A673 (cell line): ENCODE data around the gene SPRYD3. TPM values are rescaled to one million over a fixed set of nuclear protein-coding genes. Genes with fewer than 3 reads are reported as not detected.
"Not testable (repeated sequence)": the region's sequence is repeated elsewhere in the genome, so short reads cannot be mapped to it uniquely, and the experiment has no call there.

Experiments used
- BruUV-seq: library from RNA; stranded (reverse); fragments of 400-500 nt; replicated peaks from 2 replicates; lab custom pipeline; 2021; lab: Mats Ljungman, UMichigan
- CTCF ChIA-PET: fragments of 300-600 bp; sonication (Branson Sonifier 250); formaldehyde crosslinking; loops from one replicate; lab custom pipeline; 2022; ENCODE audit warnings: antibody characterized with exemption; lab: Charles Lee
- POLR2A ChIA-PET: fragments of 300-600 bp; sonication (Branson Sonifier 250); formaldehyde crosslinking; loops from one replicate; lab custom pipeline; 2022; ENCODE audit warnings: antibody characterized with exemption; ENCODE audit not compliant: low non-redundant PET; lab: Charles Lee
- DNase-seq: peaks from one replicate; pipeline ENCODE4 v3.0.0-alpha.2; 2015; ENCODE audit warnings: low spot score
- H3K27ac ChIP-seq: fragments of 200-600 bp; sonication (generic); 2 replicates; pipeline ENCODE4 v1.5.1; 2016; ENCODE audit warnings: mixed run types, low read depth, mild to moderate bottlenecking, mixed read lengths, antibody characterized with exemption, low read length; ENCODE audit not compliant: poor library complexity, severe bottlenecking
- H3K27me3 ChIP-seq: fragments of 200-600 bp; sonication (generic); replicated peaks from 2 replicates; pipeline ENCODE4 v1.6.1; 2017; ENCODE audit warnings: mixed run types, low read depth, mild to moderate bottlenecking, mixed read lengths, antibody characterized with exemption, low read length; ENCODE audit not compliant: insufficient read depth, poor library complexity
- H3K36me3 ChIP-seq: fragments of 200-600 bp; sonication (generic); 2 replicates; pipeline ENCODE4 v1.6.1; 2016; ENCODE audit warnings: mixed run types, mild to moderate bottlenecking, mixed read lengths, antibody characterized with exemption, low read length; ENCODE audit not compliant: insufficient read depth, poor library complexity, severe bottlenecking
- H3K4me1 ChIP-seq: fragments of 200-600 bp; sonication (generic); 2 replicates; pipeline ENCODE4 v1.6.1; 2017; ENCODE audit warnings: mixed run types, mild to moderate bottlenecking, mixed read lengths, antibody characterized with exemption, low read length; ENCODE audit not compliant: insufficient read depth, poor library complexity, severe bottlenecking
- H3K4me3 ChIP-seq: fragments of 200-600 bp; sonication (generic); 2 replicates; pipeline ENCODE4 v1.5.1; 2016; ENCODE audit warnings: low read depth, mixed run types, mild to moderate bottlenecking, mixed read lengths, low read length; ENCODE audit not compliant: poor library complexity, severe bottlenecking
- H3K9me3 ChIP-seq: fragments of 200-600 bp; sonication (generic); 2 replicates; pipeline ENCODE4 v1.6.1; 2016; ENCODE audit warnings: mixed run types, low read depth, mild to moderate bottlenecking, mixed read lengths, antibody characterized with exemption, low read length; ENCODE audit not compliant: poor library complexity, severe bottlenecking
- CTCF ChIP-seq: fragments of 300-800, 200-600 bp; sonication (generic); conservative IDR thresholded peaks from 2 replicates; pipeline ENCODE4 v1.5.1; 2017; ENCODE audit warnings: low read depth, mild to moderate bottlenecking, antibody characterized with exemption, low read length, moderate library complexity, mixed read lengths
- EZH2 ChIP-seq: fragments of 200-600 bp; sonication (generic); IDR thresholded peaks from 2 replicates; pipeline ENCODE4 v1.6.1; 2017; ENCODE audit warnings: borderline replicate concordance, low read depth, mild to moderate bottlenecking, mixed read lengths, antibody characterized with exemption, low read length; ENCODE audit not compliant: poor library complexity, severe bottlenecking
- intact Hi-C: fragments of 100-400 bp; cut with micrococcal nuclease; formaldehyde crosslinking; loops from one replicate; pipeline ENCODE4 v1.10.0; 2022; ENCODE audit not compliant: unreplicated experiment
- total RNA-seq: library from RNA; stranded (reverse); gene quantifications from 2 replicates; pipeline ENCODE4 v1.2.3, GENCODE V29; 2021

The SPRYD3 gene
- total RNA-seq, 1 experiment from 2014 or later: 19.3 TPM

GRCh38 chr12:53034459-53034858, 44.7 kb downstream of the SPRYD3 start:
- peak overlapping the region; percentile 17 for H3K27ac ChIP-seq
- H3K4me1 ChIP-seq: no peaks in the 10 kb centered on the region
- intact Hi-C loops: no loop called here
- BruUV-seq: no TSS peak
- H3K4me3 ChIP-seq: no peak overlapping the region
- peaks cover 87% of the 10 kb centered on the region for H3K36me3 ChIP-seq
- no peaks in the 10 kb centered on the region for H3K27me3 ChIP-seq
- CTCF ChIA-PET: interaction anchor here (0.6 kb wide), 1 partner anchor 8 kb away, joined by 4 read pairs; no protein-coding TSS in a partner anchor
- TF ChIP-seq EZH2: no peak
- TF ChIP-seq CTCF: no peak
- POLR2A ChIA-PET: no interaction called here
- DNase-seq: no peak
- H3K9me3 ChIP-seq: no peaks in the 10 kb centered on the region

GRCh38 chr12:53033832-53034231, 45.4 kb downstream of the SPRYD3 start:
- DNase-seq, POLR2A ChIA-PET, H3K27me3 ChIP-seq, H3K9me3 ChIP-seq, intact Hi-C loops, H3K4me1 ChIP-seq, CTCF ChIA-PET, BruUV-seq, H3K4me3 ChIP-seq: not testable (repeated sequence)
- Histone ChIP-seq H3K27ac (peak overlapping the region; percentile 17), H3K36me3 (peaks cover 87% of the 10 kb centered on the region)

- CTCF ChIA-PET: no interaction called here
- intact Hi-C loops: no loop called here
- Histone ChIP-seq H3K36me3 (peaks cover 87% of the 10 kb centered on the region), H3K4me1 (no peaks in the 10 kb centered on the region), H3K4me3 (no peak overlapping the region), H3K9me3 (no peaks in the 10 kb centered on the region), H3K27me3 (no peaks in the 10 kb centered on the region), H3K27ac (no peak overlapping the region)
- POLR2A ChIA-PET: no interaction called here
- TF ChIP-seq CTCF: no peak
- TF ChIP-seq EZH2: no peak
- DNase-seq: no peak
- no TSS peak for BruUV-seq
Observed at GRCh38 chr12:53031616-53032015, 47.6 kb downstream of the SPRYD3 start.

GRCh38 chr12:53027014-53027413, 52.2 kb downstream of the SPRYD3 start:
- H3K4me3 ChIP-seq, H3K27ac ChIP-seq, H3K9me3 ChIP-seq, CTCF ChIA-PET, DNase-seq, intact Hi-C loops, BruUV-seq, H3K4me1 ChIP-seq, H3K27me3 ChIP-seq, POLR2A ChIA-PET: not testable (repeated sequence)
- H3K36me3 ChIP-seq: peaks cover 92% of the 10 kb centered on the region
